Spleen (tissue), 11 donors: ENCODE results near the gene SLC7A6. TPM values are rescaled to one million over a fixed set of nuclear protein-coding genes. Genes with fewer than 3 reads are reported as not detected.

Experiments used
- DNase-seq: peaks from one replicate; pipeline ENCODE4 v3.0.0-alpha.2; 2020
- H3K27ac ChIP-seq, 8 donors: fragments of 200-600 bp; sonication (generic) in 7 of 8; 1 replicate in 4 of 8; 2 replicates in 4 of 8; pipeline versions ENCODE4 v1.5.0 to v1.8.0; 2016 to 2021; ENCODE audit warnings: inconsistent platforms in 4 of 8, mild to moderate bottlenecking in 4 of 8, moderate library complexity in 1 of 8
- H3K27me3 ChIP-seq, 7 donors: fragments of 200-600 bp; sonication (generic) in 6 of 7; replicated peaks in 1 of 7; 1 replicate in 4 of 7; 2 replicates in 3 of 7; pipeline versions ENCODE4 v1.5.0 to v1.8.0; 2016 to 2021; ENCODE audit warnings: inconsistent platforms in 3 of 7, mild to moderate bottlenecking in 1 of 7
- H3K36me3 ChIP-seq, 6 donors: fragments of 200-600 bp; sonication (generic) in 5 of 6; 1 replicate in 4 of 6; 2 replicates in 2 of 6; pipeline versions ENCODE4 v1.5.0 to v1.8.0; 2016 to 2021; ENCODE audit warnings: inconsistent platforms in 2 of 6
- H3K4me1 ChIP-seq, 6 donors: fragments of 200-600 bp; sonication (generic) in 5 of 6; 1 replicate in 3 of 6; 2 replicates in 3 of 6; pipeline versions ENCODE4 v1.5.0 to v1.8.0; 2016 to 2021; ENCODE audit warnings: inconsistent platforms in 3 of 6
- H3K4me3 ChIP-seq, 8 donors: fragments of 200-600 bp; sonication (generic) in 7 of 8; 1 replicate in 4 of 8; 2 replicates in 4 of 8; pipeline versions ENCODE4 v1.5.0 to v1.8.0; 2016 to 2021; ENCODE audit warnings: inconsistent platforms in 4 of 8, mild to moderate bottlenecking in 4 of 8, moderate library complexity in 2 of 8
- H3K9me3 ChIP-seq, 8 donors: fragments of 200-600 bp; sonication (generic) in 7 of 8; 1 replicate in 4 of 8; 2 replicates in 4 of 8; pipeline versions ENCODE4 v1.5.0 to v1.8.0; 2016 to 2021; ENCODE audit warnings: inconsistent platforms in 4 of 8
- POLR2A ChIP-seq, 3 donors: fragments of 450-650 bp; IDR thresholded peaks; one replicate each; pipeline ENCODE4 v1.5.1; 2017; ENCODE audit warnings: antibody characterized with exemption in 3 of 3, mild to moderate bottlenecking in 1 of 3
- POLR2AphosphoS5 ChIP-seq, 3 donors: sonication (generic); formaldehyde crosslinking; IDR thresholded peaks; one replicate each; pipeline ENCODE4 v1.5.1; 2017; ENCODE audit warnings: antibody characterized with exemption in 3 of 3
- WGBS, 5 donors: extraction: QIAGEN DNeasy Blood & Tissue Kit in 3 of 5; methylation state at CpG; one replicate each; pipeline versions ENCODE4 v1.1.5 to v1.1.7; 2013 to 2018; 5-methylcytosine and 5-hydroxymethylcytosine counted together
- intact Hi-C: fragments of 100-400 bp; cut with DNase I; formaldehyde crosslinking; loops from one replicate; pipeline ENCODE4 v1.15.0; 2023; ENCODE audit warnings: low total_unique reads
- polyA plus RNA-seq, 3 donors: library from polyadenylated mRNA; stranded (reverse); fragments of 200-250 nt; gene quantifications; one replicate each; pipeline ENCODE4 v1.2.1, GENCODE V29; 2013
- total RNA-seq, 7 donors: library from RNA; depleted of rRNA in 3 of 7; stranded (reverse); fragments of >200 nt in 3 of 7; fragmentation: NEBNext Ultra II Directional in 4 of 7; extraction: Animal tissue kit (Norgen Biotek cat#: 25700) in 4 of 7; gene quantifications; one replicate each; pipeline versions ENCODE4 v1.1.0 to v1.2.1, GENCODE V29; 2016 to 2021
- TF ChIP-seq, protein P1 (sequence below), 11 experiments: fragments of 200-600 bp in 7 of 11; fragments of 450-650 bp in 4 of 11; sonication (generic) in 4 of 11; IDR thresholded peaks in 8 of 11; conservative IDR thresholded peaks in 3 of 11; 1 replicate in 7 of 11; 2 replicates in 4 of 11; pipeline versions ENCODE4 v1.4.0 to v1.8.0; 2016 to 2021; ENCODE audit warnings: antibody characterized with exemption in 11 of 11, inconsistent platforms in 4 of 11, mild to moderate bottlenecking in 1 of 11
- donor health status: healthy with polysubstance abuse.
- donor health status: DM: no; HTN: no; CAD: no; lungs with moderate emphysema.
- donor health status: DM: no; HTN: no; CAD: no.
- donor health status: Bipolar disorder and iron deficiency.
- donor health status: healthy.
- donor health status: DM: no; HTN: no; CAD: no.
- donor health status: DM: yes; HTN: yes; CAD: no.

SLC7A6 gene
- total and polyA plus RNA-seq, 10 donors: 9.8 to 62.8 (median 46.1) TPM

DNA sequence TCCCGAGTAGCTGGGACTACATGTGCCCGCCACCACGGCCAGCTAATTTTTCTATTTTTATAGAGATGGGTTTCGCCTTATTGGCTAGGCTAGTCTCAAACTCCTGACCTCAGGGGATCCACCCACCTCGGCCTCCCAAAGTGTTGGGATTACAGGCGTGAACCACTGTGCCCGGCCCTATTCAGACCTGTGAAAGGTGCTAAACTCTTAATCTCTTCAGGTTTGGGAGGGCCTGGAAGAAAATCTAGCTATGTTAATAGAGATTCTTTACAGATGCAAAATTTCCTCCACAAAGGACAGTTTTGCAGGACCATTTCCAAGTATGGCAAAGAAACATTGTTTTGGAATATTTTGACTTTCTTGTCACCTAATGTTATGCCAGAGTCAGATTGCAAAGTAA lies 22.2 kb upstream of the SLC7A6 start:
- no peak for TF ChIP-seq POLR2A (IDR thresholded peaks at IDR 0.05)
- TF ChIP-seq, protein P1, sequence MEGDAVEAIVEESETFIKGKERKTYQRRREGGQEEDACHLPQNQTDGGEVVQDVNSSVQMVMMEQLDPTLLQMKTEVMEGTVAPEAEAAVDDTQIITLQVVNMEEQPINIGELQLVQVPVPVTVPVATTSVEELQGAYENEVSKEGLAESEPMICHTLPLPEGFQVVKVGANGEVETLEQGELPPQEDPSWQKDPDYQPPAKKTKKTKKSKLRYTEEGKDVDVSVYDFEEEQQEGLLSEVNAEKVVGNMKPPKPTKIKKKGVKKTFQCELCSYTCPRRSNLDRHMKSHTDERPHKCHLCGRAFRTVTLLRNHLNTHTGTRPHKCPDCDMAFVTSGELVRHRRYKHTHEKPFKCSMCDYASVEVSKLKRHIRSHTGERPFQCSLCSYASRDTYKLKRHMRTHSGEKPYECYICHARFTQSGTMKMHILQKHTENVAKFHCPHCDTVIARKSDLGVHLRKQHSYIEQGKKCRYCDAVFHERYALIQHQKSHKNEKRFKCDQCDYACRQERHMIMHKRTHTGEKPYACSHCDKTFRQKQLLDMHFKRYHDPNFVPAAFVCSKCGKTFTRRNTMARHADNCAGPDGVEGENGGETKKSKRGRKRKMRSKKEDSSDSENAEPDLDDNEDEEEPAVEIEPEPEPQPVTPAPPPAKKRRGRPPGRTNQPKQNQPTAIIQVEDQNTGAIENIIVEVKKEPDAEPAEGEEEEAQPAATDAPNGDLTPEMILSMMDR (IDR thresholded peaks at IDR 0.05 in 8 of 11, conservative IDR thresholded peaks at IDR 0.05 in 3 of 11): no peak
- TF ChIP-seq POLR2AphosphoS5 (IDR thresholded peaks at IDR 0.05): no peak
- WGBS, 5 donors: 87 to 94% (median 91%) methylated on average over 7 of the region's 7 CpGs
- Histone ChIP-seq H3K4me1 (peaks cover 26 to 62% (median 54%) of the 10 kb centered on the region in 6 donors), H3K36me3 (no peaks in the 10 kb centered on the region), H3K27me3 (peaks cover 0 to 2% (median 0%) of the 10 kb centered on the region in 7 donors), H3K9me3 (no peaks in the 10 kb centered on the region), H3K27ac (no peak overlapping the region), H3K4me3 (no peak overlapping the region)
- no peak for DNase-seq
- intact Hi-C loops: no loop called here

DNA sequence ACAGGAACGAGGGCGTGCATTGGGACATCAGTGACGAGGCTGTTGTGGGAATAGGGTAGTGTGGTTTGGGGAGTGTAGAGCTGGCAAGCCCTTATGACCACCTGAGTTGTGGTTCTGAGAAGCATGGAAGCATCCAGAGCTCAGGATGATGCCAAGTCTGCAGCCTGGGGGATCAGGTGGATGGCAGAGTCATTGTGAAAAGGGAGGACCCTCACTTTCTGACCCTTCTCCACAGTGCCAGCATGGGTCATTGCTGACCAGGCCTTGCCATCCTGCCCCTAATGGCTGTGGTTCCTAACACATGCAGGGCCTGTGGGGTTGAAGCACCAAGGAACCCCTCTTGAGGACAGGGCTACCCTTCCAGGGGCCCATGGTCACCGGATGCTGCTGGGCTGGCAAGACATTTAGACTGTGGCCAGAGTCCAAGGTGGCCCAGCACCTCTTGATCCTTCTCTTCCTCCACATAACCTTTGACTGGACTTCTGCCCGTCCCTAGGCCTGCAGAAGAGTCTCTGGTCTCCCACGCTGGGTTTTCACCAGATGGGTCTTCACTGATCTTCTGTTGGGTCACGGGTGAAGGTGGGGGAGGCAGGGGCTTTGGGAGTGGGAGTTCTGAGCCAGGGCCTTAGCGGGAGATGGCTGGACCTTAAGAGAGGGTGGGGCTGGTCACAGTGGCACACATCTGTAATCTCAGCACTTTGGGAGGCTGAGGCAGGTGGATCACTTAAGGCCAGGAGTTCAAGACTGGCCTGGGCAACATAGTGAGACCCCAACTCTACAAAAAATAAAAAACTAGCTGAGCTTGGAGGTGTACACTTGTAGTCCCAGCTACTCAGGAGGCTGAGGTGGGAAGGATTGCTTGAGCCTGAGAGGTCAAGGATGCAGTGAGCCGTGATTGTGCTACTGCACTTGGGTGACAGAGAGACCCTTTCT lies 21.1 kb upstream of the SLC7A6 start:
- 79 to 87% (median 84%) methylated on average over 8 to 9 of the region's 9 CpGs for WGBS, 5 donors
- H3K36me3 ChIP-seq: no peaks in the 10 kb centered on the region
- H3K9me3 ChIP-seq: no peaks in the 10 kb centered on the region
- intact Hi-C loops: no loop called here
- H3K4me1 ChIP-seq: peaks cover 25 to 64% (median 54%) of the 10 kb centered on the region in 6 donors
- no peaks in the 10 kb centered on the region for H3K27me3 ChIP-seq
- DNase-seq: peak; percentile 71
- no peak overlapping the region for H3K4me3 ChIP-seq
- no peak for TF ChIP-seq POLR2A (IDR thresholded peaks at IDR 0.05)
- TF ChIP-seq, protein P1 (IDR thresholded peaks at IDR 0.05 in 8 of 11, conservative IDR thresholded peaks at IDR 0.05 in 3 of 11): no peak
- TF ChIP-seq POLR2AphosphoS5 (IDR thresholded peaks at IDR 0.05): no peak
- H3K27ac ChIP-seq: no peak overlapping the region

DNA sequence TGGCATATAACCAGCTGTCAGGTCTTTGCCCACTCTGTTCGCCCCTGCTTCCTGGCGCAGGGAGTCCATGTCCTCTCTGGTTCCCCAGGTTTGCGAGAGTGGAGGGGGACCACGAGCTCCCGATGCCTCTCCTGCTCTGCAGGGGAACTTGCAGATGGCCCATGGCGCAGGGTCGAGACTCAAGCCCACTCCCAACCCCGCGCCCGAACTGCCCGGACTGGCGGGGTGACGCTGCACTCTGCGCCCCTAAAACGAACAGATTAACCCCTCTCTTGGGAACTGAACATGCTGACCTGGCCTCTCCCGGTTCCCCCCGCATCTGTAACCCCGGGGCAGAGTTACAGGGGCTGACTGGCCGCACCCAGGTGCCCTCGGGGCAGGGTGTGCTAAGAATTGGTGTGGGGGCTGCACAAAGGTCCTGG lies 19.8 kb upstream of the SLC7A6 start:
- intact Hi-C loops: no loop called here
- peaks cover 22 to 63% (median 44%) of the 10 kb centered on the region in 6 donors for H3K4me1 ChIP-seq
- peak overlapping the region; percentile 81 to 99 (median 93) for H3K4me3 ChIP-seq
- TF ChIP-seq POLR2A (IDR thresholded peaks at IDR 0.05) (no peak), POLR2AphosphoS5 (IDR thresholded peaks at IDR 0.05) (no peak)
- TF ChIP-seq, protein P1 (IDR thresholded peaks at IDR 0.05 in 8 of 11, conservative IDR thresholded peaks at IDR 0.05 in 3 of 11): no peak
- peak; percentile 83 for DNase-seq
- no peaks in the 10 kb centered on the region for H3K27me3 ChIP-seq
- H3K9me3 ChIP-seq: no peaks in the 10 kb centered on the region
- peaks cover 0 to 11% (median 0%) of the 10 kb centered on the region in 6 donors for H3K36me3 ChIP-seq
- 8 to 13% (median 9%) methylated on average over 12 to 20 of the region's 20 CpGs for WGBS, 5 donors
- peak overlapping the region in 6 of 8 donors; percentile 48 to 87 (median 76) for H3K27ac ChIP-seq
